PFSK-1 (cell line): ENCODE measurements around the gene ZNF581.

ENCODE experiments used
- FOXP2 ChIP-seq: optimal IDR thresholded peaks from 2 replicates; pipeline ENCODE3; 2011; ENCODE audit warnings: borderline replicate concordance, control low read depth, inconsistent platforms; ENCODE audit not compliant: insufficient read depth; ENCODE audit errors: extremely low read length, extremely low read depth
- POLR2AphosphoS5 ChIP-seq: IDR thresholded peaks from 2 replicates; pipeline ENCODE4 v1.6.1; 2012; ENCODE audit warnings: low read depth, mild to moderate bottlenecking, control low read depth, low read length, moderate library complexity
- REST ChIP-seq, 2 experiments: IDR thresholded peaks; 2 replicates each; pipeline versions ENCODE4 v1.6.1 to v1.8.0; 2011 to 2012; ENCODE audit warnings: low read depth in 2 of 2, low read length in 2 of 2, control low read depth in 1 of 2, inconsistent platforms in 1 of 2, mild to moderate bottlenecking in 1 of 2, moderate library complexity in 1 of 2; ENCODE audit not compliant: insufficient read depth in 1 of 2
- SIN3A ChIP-seq: IDR thresholded peaks from 2 replicates; pipeline ENCODE4 v1.6.1; 2012; ENCODE audit warnings: mild to moderate bottlenecking, low read length, moderate library complexity, borderline replicate concordance; ENCODE audit not compliant: insufficient read depth
- TAF1 ChIP-seq: IDR thresholded peaks from 2 replicates; pipeline ENCODE4 v1.6.1; 2012; ENCODE audit warnings: low read length, control low read depth, borderline replicate concordance; ENCODE audit not compliant: insufficient read depth

ZNF581 gene

GRCh38 chr19:55677572-55678028, 34.2 kb downstream of the ZNF581 start:
- TF ChIP-seq REST (IDR thresholded peaks at IDR 0.05; ENCODE audit: insufficient read depth in 1 of 2, low read depth in 2 of 2, low read length in 2 of 2), result no peak
- TF ChIP-seq FOXP2, result no peak
- TF ChIP-seq POLR2AphosphoS5, result no peak
- no peak for TF ChIP-seq SIN3A
- TF ChIP-seq TAF1, result no peak

- TF ChIP-seq FOXP2 (no peak), SIN3A (no peak), TAF1 (no peak), REST (IDR thresholded peaks at IDR 0.05; ENCODE audit: insufficient read depth in 1 of 2, low read depth in 2 of 2, low read length in 2 of 2) (no peak), POLR2AphosphoS5 (no peak)
These were observed 34.7 kb downstream of the ZNF581 start for GRCh38 chr19:55678121-55678671.

DNA sequence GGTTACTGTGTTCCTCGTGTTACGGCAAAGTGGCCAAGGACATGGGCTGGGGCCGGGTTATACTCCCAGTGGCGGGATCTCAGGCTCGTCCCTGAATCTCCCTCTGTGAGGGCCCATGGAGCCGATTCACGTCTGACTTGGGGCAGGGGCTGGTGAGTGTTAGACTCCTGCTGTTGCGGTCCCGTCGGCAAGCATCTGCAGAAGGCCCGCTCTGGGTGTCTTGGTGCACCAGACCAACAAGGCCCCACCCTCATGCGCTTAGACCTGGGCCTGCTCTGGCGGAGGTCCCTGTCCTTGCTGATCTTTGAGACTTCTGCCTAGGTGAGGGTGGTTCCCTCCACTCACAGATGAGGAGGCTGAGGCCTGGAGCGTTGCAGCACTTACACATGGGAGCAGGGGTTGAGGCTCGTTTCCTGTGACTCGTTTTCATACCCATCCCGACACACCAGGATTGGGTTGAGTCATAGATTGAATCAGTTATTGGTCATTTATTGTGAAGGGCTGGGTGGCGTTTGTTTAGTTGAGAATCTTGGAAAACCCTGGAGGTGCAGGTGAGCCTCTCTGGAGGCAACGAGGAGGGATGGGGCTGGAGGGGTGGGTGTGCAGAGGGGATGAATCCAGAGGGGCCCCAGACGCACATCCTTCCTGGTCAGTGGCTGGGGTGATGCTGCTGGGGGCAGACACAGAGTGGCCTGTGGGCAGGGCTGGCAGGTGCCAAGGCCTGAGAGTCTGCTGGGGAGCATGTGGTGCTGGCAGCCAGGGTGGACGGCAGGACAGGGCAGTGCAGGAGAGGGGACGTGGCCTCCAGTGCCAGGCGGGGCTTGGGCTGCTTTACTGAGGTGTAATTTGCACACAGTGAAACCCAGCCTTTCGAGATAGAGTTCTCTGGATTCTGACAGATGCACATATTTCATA, 36.2 kb downstream of the ZNF581 start:
- TF ChIP-seq REST (IDR thresholded peaks at IDR 0.05; ENCODE audit: insufficient read depth in 1 of 2, low read depth in 2 of 2, low read length in 2 of 2) (no peak), SIN3A (no peak), POLR2AphosphoS5 (no peak), TAF1 (no peak), FOXP2 (no peak)

DNA sequence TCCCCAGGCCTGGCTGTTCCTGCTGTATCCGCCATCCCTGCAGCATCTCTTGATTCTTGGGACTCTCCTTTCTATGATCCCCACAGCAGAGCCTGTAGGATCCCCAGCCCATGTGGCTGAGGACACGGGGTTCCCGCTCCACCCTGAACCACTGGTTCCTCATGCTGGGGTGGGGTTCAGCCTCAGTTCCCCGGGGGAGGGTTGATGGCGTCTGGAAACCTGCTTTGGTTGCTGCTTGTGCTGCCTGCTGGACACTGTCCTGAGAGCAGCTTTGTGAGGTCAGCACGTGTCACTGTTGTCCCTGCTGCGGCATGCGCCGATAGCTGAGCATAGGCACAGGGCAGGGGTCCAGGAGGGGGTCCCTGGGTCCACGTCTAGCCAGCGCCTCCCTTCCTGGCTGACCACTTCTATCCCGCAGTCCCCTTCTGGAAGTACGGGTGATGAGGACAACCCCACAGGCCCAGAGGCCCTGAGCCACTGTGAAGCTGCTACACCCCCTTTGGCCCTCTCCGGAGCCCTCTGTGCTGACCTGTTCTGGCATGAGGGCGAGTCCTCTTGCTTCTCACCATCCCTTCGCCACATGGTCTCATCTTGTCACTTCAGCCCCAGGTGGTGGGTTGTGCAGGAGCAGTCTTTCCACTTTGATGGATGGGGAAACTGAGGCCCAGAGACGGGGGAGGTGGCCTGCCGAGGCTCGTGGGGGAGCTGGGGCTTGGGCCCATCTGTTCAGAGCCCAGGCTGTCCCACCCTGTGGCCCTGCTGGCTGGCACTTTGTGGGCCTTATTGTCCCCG, 37.1 kb downstream of the ZNF581 start:
- TF ChIP-seq REST (IDR thresholded peaks at IDR 0.05; ENCODE audit: insufficient read depth in 1 of 2, low read depth in 2 of 2, low read length in 2 of 2) (no peak), TAF1 (no peak), FOXP2 (no peak), SIN3A (no peak), POLR2AphosphoS5 (no peak)
